ENCODE data around the gene LARP4B.

DNA sequence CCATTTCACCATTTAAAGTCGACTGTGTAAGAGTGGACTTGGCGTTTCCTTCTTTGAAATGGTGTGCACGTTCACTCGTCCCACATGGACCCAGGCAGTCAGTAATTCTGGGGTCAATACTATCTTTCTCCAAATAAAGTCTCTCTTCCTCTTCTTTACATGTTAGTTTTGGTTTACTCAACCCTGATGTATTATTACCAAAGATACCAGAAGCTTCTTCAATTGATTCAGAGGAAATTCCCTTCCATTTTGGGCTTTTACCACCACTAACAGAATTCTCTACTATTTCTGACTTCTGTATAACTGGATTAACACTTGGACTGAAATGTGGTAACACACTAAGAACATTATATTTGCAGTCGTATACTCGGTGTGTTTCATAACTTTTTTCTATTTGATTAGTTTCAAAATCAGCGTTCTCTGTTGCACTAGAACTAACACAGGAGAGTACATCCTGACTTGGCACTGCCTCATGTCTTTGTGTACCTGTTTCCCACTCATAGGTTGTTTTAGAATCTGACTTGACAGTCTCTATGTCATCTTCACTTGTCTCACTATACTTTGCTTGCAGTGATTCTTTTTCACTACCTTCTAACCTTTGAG is 60.8 kb downstream of the LARP4B start:
- TF ChIP-seq, protein P1, sequence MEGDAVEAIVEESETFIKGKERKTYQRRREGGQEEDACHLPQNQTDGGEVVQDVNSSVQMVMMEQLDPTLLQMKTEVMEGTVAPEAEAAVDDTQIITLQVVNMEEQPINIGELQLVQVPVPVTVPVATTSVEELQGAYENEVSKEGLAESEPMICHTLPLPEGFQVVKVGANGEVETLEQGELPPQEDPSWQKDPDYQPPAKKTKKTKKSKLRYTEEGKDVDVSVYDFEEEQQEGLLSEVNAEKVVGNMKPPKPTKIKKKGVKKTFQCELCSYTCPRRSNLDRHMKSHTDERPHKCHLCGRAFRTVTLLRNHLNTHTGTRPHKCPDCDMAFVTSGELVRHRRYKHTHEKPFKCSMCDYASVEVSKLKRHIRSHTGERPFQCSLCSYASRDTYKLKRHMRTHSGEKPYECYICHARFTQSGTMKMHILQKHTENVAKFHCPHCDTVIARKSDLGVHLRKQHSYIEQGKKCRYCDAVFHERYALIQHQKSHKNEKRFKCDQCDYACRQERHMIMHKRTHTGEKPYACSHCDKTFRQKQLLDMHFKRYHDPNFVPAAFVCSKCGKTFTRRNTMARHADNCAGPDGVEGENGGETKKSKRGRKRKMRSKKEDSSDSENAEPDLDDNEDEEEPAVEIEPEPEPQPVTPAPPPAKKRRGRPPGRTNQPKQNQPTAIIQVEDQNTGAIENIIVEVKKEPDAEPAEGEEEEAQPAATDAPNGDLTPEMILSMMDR (conservative IDR thresholded peaks at IDR 0.05; ENCODE audit: low read length), result no peak
- TF ChIP-seq EZH2phosphoT487 (IDR thresholded peaks at IDR 0.05; ENCODE audit: borderline replicate concordance, low read depth, low read length), result no peak

Data from OCI-LY7 (cell line).